ENCODE measurements around the gene HSPB7.

GRCh38 chr1:15988856-15989736 lies 28.7 kb downstream of the HSPB7 start:
- TF ChIP-seq CTCF (tag by site-specific recombination; IDR thresholded peaks at IDR 0.05), result no peak
- TF ChIP-seq ZNF133 (tag by site-specific recombination; IDR thresholded peaks at IDR 0.05), result no peak
- TF ChIP-seq ZBTB26 (tag by site-specific recombination; optimal IDR thresholded peaks at IDR 0.05), result no peak
- no peak for TF ChIP-seq ZNF777 (tag by site-specific recombination; IDR thresholded peaks at IDR 0.05; ENCODE audit: borderline replicate concordance)
- no peak for TF ChIP-seq ZNF518A (tag by site-specific recombination; conservative IDR thresholded peaks at IDR 0.05; ENCODE audit: low read depth)
- TF ChIP-seq ZNF76 (tag by site-specific recombination; IDR thresholded peaks at IDR 0.05; ENCODE audit: borderline replicate concordance, low read depth), result no peak
- no peak for TF ChIP-seq ZNF18 (tag by site-specific recombination; IDR thresholded peaks at IDR 0.05)

Data from HEK293 (cell line).